ENCODE results near the gene ESCO1.

The ESCO1 gene

GRCh38 chr18:21486905-21487437, 113.5 kb downstream of the ESCO1 start:
- no peak for DNase-seq

- DNase-seq: no peak
These were observed 115.5 kb downstream of the ESCO1 start for GRCh38 chr18:21484851-21485636.

DNA sequence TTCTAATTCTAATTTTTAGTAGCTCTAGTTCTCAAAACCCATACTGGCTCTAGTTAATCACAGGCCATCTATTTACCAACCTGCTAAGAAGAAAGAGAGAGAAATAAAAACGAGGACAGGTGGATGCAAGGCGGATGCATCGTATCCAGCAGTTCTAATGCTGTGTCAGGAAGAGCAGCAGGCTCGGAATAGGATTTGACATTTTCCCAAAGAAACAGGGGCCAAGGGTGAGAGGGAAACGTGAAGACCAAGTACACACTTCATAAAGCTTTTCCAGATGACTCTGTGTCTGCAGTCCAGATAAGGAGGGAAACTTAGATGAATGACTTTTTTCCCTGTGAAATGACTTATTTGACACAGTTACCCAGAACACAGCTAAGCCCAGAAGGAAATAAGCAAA, 117.5 kb downstream of the ESCO1 start:
- DNase-seq: no peak

DNA sequence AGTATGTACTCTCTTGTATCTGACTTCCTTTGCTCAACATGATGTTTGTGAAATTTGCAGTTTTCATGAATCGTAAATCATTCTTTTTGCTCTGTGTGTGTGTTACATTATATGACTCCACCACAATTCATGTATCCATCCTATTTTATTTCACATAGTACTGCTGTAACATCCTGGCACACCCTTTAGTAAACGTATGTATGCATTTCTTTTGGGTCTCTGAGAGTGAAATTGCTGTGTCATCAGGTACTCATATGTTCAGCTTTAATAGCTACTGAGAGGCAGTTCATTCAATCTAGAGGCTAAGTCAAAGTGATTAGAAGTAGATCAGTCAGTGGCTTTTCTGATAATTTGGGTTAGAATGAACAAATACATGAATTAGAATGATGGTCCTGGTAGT, 118.8 kb downstream of the ESCO1 start:
- DNase-seq: no peak

DNA sequence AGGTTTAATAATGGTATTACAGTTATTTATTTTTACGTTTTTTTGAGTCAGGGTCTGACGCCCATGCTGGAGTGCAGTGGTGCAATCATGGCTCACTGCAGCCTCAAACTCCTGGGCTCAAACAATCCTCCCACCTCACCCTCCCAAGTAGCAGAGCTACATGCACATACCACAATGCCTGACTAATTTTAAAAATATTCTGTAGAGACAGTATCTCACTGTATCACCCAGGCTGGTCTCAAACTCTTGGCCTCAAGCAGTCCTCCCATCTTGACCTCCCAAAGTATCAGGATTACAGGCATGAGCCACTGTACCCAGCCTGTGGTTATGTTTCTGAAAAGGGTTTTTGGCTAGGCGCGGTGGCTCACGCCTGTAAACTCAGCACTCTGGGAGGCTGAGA, 120.8 kb downstream of the ESCO1 start:
- DNase-seq: no peak
